ENCODE results near the gene ZNF766.
"Not testable (repeated sequence)": the region's sequence is repeated elsewhere in the genome, so short reads cannot be mapped to it uniquely, and the experiment has no call there.

Gene ZNF766

GRCh38 chr19:52269338-52270261, at the start of gene ZNF766:
ZNF766 (plus strand) TSS chr19:52269587; CDS start chr19:52269614, 27 bp downstream.
- peak; percentile 94 to 96 for DNase-seq

- no peak for DNase-seq
Observed at GRCh38 chr19:52219611-52220010, 49.8 kb upstream of the ZNF766 start.

GRCh38 chr19:52221031-52221430, 48.4 kb upstream of the ZNF766 start:
- no peak for DNase-seq

- no peak for DNase-seq
Observed at GRCh38 chr19:52221831-52222375, 47.5 kb upstream of the ZNF766 start.

GRCh38 chr19:52224211-52224610, 45.2 kb upstream of the ZNF766 start:
- no peak for DNase-seq

GRCh38 chr19:52226652-52227051, 42.7 kb upstream of the ZNF766 start:
- DNase-seq: no peak

- no peak for DNase-seq
Observed at GRCh38 chr19:52227196-52227940, 42.0 kb upstream of the ZNF766 start.

GRCh38 chr19:52227980-52228379, 41.4 kb upstream of the ZNF766 start:
- DNase-seq: no peak

GRCh38 chr19:52229524-52229923, 39.9 kb upstream of the ZNF766 start:
- no peak for DNase-seq

GRCh38 chr19:52230685-52231084, 38.7 kb upstream of the ZNF766 start:
- DNase-seq: no peak

GRCh38 chr19:52231154-52231910, 38.1 kb upstream of the ZNF766 start:
- no peak for DNase-seq

GRCh38 chr19:52234406-52234805, 35.0 kb upstream of the ZNF766 start:
- no peak for DNase-seq

- DNase-seq: no peak
Observed at GRCh38 chr19:52237197-52237596, 32.2 kb upstream of the ZNF766 start.

- peak; percentile 55 to 73 for DNase-seq
Observed at GRCh38 chr19:52237771-52238400, 31.5 kb upstream of the ZNF766 start.

- no peak for DNase-seq
Observed at GRCh38 chr19:52244021-52244420, 25.4 kb upstream of the ZNF766 start.

GRCh38 chr19:52248241-52248640, 21.1 kb upstream of the ZNF766 start:
- peak; percentile 55 to 72 for DNase-seq

GRCh38 chr19:52258426-52258825, 11.0 kb upstream of the ZNF766 start:
- DNase-seq: no peak

GRCh38 chr19:52265556-52265955, 3.8 kb upstream of the ZNF766 start:
- DNase-seq: not testable (repeated sequence)

- peak in 1 of 2 donors; percentile 20 for DNase-seq
Observed at GRCh38 chr19:52270266-52270885, 989 bp downstream of the ZNF766 start.

- no peak for DNase-seq
Observed at GRCh38 chr19:52273301-52273700, 3.9 kb downstream of the ZNF766 start.

- DNase-seq: no peak
Observed at GRCh38 chr19:52274191-52274590, 4.8 kb downstream of the ZNF766 start.

- no peak for DNase-seq
Observed at GRCh38 chr19:52275988-52276387, 6.6 kb downstream of the ZNF766 start.

All from CD4-positive, alpha-beta T cell treated with Interferon alpha-2 for 1 hour (primary cell).